GM21526 (cell line): ENCODE results near the gene CDKAL1.

Source experiments
- ATAC-seq: cut with Tn5 transposase; IDR thresholded peaks from one replicate; pipeline ENCODE4 v1.9.1; 2021; ENCODE audit warnings: moderate library complexity; ENCODE audit not compliant: unreplicated experiment, low FRiP score

CDKAL1 gene

DNA sequence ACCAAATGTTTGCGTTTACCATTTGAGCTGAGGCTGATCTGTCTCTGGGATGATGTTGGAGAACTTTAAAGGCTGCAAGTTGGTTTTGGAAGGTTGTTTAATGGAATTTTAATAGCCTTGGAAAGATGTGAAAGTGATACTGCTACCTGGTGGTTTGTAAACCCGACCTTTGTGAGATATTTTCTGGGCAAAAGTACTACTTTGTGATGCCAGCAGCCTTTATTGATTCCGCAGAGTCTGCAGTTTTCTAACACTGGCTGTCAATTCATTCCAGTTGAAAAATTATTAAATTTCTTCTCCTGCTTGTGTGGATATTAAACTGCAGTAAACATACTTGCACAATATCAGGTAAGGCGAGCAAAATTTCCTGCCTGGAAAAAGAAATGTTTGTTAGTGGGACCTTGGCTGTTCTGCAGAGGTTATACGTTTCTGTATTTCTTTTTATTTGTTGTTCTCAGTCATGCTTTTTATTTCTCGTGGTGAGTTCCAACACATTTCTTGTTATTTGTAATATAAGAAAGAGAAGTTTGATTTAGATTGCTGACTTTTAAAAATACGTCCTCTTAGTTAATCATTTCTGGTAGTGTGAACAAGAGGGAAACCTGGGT lies 322.5 kb downstream of the CDKAL1 start:
- ATAC-seq = no peak

DNA sequence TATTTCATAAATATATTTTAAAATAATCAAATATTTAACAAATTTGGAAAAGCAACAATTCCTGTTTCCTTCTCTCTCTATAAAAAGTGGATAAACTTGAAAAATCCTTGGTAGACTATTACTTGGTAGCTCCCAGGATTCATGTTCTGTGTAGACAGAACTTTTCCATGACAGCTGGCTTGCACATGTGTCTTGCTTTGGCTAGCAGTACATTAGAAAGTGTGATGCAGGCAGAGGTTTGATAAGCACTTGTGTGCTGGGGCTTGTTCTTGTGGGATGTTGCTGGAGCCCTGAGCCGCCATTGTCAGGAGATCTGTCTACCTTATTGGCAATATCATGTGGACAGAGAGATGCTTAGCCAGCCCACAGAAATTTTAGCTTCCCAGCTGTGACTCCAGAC lies 327.2 kb downstream of the CDKAL1 start:
- no peak for ATAC-seq

DNA sequence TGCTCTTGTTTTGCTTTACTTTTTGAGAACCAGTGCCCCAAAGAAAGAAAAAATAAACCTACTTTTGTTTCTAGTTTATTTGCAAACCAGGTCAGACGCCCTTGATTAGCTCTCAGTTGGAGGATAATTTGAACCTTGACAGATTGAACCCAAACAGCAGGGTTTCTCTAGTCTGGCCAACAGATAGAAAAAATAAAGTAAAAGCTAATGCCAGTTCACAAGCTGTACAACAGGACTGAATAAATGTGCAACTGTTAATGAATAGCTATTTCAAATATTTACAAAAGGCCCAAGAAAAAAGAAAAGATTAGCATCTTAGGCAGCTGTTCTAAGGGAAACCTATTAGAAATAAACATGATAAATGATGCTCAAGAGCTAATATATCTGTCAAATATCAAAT lies 331.8 kb downstream of the CDKAL1 start:
- no peak for ATAC-seq

DNA sequence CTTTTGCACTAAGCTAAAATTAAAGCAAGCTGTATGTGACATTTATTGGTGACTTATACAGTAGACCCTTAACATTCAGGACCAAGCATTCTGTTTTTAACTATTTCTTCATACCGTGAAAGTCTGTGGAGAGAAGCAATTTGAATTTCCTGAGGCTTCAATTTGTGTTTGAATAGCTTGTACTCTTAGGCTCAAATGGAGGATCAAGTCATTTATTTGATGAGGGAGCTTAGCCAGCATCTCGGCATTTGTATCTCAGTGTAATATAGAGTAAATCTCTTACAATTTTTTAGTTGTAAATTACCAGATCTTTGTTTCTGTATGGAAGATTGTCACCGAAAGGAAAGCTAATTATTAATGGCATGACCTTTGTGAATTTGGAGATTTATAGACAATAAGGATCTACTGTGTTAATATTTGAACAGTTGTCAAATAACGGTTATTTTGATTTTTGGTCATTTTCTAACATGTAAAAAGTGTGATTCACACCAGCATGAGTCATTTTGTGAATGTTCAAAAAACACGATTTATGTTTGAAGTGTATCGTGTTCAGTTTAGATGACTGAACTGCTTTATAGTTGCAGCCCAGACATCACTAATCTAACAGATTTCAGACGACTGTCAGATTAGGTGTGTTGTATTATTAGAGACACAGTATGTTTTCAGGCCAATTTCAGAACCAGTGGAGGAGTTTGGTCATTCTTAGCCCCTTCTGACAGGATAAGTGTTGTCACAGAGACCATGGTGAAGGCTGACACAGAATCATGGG lies 332.9 kb downstream of the CDKAL1 start:
- ATAC-seq = no peak

DNA sequence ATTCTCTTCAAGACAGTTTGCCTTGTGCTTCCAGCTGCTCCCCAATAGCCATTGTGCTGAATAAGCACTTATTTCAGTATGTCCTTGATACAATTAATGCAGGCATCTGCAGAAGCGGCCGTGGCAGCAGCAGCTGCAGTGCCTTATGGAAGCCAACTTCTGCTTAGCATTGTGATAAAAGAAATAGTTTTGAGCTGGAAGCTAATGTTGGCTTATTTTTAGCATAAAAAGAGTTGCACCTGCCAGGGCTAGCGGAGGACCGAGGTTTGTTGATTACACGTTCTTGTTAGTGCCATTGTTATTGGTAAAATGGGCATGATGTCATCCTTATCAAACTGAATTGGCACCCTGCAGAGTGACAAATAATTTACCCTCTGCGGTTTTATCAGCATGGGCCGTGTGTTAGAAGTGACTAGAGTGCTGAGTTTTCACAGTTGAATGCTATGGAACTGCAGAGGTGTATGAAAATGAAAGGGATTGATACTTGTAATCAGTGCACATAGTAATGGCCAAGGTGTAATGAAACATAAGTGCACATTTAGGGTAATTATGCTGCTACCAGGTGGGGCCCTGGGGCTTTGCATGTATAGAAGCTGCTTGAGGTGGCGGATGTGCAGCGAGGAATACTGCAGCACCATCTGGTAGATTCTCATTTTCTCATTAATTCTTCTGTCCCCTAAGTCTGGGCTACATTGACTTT lies 334.3 kb downstream of the CDKAL1 start:
- no peak for ATAC-seq

DNA sequence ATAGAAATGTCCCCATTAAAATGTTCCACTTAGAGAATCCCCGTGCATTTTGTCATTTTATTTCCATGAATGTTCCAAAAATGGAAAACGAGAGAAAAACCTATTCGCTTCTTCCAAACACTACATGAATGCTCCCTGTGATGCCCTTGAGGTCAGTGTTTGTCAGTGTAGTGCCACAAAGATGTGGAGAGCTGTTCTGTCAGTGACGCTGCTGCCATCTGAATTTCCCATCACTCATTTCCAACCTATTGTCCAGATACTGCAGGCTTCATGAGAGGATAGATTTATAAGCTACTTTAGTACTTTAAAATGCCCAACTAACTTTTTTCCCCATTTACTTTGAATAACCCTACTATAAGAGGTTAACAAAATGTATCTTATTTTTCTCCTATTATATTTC lies 335.8 kb downstream of the CDKAL1 start:
- no peak for ATAC-seq

DNA sequence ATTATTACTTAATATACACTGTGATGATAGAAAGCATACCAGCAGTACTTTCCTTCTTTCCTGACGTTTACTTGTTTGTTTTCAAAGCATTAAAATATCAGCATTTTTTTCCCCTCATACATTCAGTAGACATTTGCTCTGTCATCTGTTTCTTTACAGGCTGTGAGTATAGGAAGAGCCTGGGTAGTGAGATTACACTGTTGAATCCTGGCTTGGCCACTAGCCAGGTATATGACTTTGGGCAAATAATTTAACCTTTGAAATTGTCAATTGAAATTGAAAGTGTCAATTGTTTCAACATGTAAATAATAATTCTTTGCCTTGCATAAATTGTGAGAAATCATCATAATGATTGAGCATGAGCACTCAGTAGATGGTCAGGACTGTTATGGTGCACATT lies 336.2 kb downstream of the CDKAL1 start:
- ATAC-seq = no peak

DNA sequence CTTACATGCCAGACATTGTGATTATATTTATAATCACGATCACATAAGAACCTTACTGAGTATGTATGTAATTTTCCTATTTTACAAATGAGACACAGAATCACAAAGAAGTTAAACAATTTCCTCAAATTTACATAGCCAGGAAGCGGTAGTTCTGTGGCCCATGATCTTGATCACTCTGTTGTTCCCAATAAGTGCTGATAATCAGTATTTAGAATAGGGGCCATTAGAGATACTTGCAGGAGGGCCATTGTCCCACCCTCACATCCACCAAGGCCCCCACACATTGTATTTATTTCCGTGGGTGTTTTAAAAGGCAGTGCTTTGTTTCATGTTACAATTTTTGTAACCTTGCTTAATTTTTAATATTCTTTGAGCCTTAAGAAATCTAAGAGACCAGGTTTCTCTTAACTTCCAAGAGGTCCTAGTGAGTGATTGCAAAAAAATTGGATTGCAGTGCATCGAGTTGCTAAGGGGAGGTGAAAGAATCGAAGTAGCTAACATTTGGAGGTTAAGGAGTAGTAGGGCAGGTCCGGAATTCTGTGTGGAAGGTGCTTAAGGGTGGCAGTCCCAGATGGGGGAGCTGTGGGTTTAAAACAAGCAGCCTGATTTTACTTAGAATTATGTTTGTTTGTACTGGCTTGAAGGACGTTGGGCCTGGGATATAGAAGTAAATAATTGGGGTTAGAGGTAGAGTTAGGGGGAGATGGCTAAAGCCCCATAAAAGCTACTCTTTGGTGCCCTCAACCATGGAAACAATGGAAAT lies 339.4 kb downstream of the CDKAL1 start:
- no peak for ATAC-seq

DNA sequence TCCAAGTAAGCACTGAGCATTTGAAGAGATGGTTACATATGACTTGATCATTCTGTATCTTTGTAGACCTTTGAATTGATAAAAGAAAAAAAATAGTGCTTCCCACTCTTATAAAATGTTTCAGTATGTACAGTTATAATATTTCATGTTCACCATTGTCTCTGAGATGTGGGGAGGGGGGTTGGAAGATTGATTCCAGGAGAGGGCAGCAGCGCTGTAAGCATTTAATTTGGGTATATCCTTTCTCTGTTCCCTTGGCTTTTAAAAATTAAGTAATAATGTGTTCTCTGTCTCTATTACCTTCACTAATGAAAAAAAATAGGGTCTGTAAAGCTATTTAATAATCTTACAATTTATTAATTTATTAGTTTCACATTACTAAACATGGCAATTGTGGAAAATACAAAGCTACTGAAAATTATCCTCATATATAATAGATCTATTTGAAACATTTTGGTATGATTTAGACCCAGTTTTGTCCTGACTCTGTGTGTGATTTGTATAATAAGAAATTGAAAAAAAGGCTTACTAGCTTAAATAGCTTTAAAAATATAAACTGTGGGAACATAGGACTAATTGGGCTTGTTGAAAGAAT lies 341.2 kb downstream of the CDKAL1 start:
- ATAC-seq = no peak

DNA sequence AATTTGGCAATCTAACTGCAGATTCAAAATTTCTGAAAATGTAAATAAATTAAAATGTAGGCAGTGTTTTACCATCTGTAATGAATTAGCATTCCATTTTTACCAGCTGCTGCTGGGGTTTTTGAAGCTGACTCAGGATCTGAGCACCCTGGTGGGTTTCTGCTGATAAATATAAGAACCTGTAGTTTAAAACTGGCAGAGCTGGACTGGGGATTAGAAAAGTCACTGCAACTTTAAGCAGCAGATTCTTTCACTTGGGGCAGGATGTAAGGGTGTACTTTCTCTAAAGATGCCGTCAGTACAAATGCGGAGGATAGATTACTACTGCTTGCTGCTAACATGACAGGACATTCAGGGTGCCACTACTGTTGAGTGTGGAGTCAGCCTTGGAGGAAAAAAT lies 341.8 kb downstream of the CDKAL1 start:
- ATAC-seq = no peak

DNA sequence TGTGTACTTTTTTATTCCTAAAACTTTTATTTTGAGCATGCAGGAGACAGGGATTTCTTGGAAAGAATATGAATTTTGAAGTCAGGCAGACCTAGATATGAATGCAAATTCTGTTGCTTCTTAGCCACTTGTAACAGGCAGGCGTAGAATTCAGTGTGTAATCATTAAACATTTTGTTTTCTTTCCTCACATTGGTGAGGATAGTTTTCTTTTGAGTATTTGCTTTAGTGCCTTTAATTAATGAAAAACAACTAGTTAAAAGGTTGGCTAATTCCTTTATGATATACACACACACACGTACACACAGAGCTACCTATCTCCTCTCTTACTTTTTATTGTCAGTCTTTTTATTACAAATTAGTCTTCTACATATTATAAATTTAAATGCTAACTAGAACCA lies 342.3 kb downstream of the CDKAL1 start:
- no peak for ATAC-seq

DNA sequence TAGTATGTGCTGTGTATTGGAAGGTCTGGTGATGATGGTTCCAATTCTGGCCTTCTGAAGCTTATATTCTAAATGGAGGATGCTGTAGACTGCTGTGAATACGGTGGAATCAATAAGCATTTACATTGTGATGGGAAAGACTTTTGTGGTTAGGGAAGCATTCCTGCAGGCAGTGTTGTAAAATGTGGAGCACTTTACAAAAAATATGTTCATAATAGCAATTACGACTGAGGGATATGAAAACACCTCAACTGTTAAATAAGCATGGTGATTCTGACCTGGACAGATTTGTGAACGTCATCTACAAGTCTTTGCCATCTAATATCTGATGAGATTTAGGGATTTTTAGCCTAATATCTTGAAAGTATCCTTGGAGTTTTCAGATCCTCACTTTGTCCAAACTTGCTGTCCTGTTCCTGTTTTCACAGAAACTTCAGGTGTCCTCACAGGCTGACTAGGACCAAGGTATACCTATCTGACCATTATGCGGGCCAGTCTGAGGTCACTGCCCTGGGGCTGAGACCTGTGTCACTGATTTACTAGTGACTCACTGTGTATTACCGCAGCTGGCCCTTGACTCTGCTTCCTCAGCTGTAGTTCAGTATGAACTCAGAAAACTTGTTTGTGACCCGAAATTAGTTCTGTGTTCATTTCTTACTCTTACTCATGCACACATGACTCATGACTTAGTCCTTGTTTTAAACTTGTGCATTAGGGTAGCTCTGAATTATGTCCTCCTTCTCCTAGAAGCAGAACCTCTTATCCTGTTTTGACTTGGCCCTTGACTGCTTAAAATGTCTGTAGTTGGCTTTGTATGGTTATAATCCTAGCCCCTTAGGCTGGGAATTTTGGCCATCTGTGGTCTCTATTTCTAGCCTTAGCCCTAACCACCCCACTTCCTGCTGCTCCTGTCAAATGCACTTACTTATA lies 343.0 kb downstream of the CDKAL1 start:
- ATAC-seq = peak; percentile 97

DNA sequence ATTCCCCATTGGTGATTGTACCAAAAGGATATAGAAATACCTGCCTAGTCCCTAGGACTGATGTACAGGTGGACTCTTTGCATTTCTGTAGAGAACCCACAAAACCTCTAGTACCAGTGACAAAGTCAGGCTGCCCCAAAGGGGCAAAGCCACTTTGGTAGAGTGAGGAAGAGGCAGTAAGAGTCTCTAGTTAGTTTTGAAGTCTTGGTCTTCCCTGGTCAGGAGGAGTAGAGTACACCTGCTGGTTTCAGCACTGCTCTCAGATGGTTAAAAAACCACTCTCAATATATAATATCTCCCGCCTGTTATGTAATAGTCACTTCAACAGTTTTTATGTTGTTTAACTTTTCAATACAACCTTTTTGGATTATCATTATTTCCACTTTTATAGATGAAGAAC lies 344.9 kb downstream of the CDKAL1 start:
- ATAC-seq = no peak

DNA sequence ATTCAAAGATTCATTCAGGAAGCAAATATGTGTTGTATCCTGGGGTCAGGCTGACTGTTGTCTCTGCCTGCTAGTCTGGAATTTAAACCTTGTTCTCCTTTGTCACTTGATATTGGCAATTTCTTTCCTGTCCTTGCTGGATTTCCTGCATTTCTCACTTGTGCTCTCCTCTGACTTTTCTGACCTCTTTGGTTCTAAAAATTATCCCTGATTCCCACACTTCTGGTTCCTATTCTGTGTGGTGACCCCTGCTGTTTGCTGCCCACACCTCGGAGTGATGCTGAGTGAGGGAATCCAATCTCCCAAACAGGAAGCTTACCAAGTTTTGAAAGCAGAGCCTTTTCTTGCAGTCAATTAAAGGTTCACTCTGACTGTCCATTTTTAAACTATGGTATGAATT lies 345.3 kb downstream of the CDKAL1 start:
- no peak for ATAC-seq

DNA sequence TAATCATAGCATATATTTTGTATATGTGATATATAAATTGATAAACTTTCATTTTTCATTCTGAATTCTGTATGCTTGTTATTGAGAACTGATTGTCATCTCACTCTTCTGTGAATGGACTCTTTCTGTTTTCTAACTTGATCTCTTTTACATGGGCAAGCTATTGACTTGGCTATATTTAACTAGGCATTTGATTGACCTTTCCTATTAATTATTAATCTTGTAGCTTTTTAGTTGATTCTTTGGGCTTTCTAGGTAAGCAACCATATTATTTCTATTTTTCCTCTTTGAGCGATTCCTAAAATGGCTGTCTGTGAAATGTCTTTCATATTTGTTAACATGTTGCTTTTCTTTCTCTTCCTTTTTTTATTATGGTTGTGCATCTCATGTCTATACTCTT lies 347.1 kb downstream of the CDKAL1 start:
- no peak for ATAC-seq

DNA sequence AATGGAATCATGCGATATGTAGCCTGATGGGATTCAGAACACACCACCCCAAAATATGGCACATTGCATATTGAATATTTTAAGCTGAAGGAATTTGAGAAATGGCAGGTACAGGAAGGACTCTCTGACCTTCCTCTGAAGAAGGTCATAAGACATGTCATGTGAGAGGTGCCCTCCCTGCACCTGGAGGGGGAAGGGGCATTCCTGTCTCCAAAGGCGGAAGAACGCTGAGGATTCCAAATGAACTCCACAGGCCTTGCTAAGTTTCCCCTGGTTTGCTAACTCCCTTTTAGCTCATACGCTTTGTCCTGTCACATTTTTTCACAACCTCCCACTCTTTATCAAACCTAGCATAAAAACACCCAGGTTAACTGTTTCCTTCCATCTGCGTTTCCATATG lies 347.8 kb downstream of the CDKAL1 start:
- no peak for ATAC-seq

DNA sequence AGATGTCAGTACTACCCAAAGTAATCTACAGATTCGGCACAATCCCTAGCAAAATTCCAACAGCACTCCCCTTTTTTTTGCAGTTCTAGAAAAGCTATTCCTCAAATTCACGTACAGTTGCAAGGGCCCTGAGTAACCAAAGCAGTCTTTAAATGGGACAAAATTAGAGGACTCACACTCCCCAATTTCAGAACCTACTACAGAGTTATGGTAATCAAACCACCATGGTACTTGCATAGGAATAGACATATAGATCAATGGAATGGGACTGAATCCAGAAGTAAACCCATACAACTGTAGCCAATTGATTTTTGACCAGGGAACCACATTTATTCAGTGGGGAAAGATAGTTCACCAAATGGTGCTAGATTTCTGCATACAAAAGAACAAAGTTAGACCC lies 350.8 kb downstream of the CDKAL1 start:
- no peak for ATAC-seq

DNA sequence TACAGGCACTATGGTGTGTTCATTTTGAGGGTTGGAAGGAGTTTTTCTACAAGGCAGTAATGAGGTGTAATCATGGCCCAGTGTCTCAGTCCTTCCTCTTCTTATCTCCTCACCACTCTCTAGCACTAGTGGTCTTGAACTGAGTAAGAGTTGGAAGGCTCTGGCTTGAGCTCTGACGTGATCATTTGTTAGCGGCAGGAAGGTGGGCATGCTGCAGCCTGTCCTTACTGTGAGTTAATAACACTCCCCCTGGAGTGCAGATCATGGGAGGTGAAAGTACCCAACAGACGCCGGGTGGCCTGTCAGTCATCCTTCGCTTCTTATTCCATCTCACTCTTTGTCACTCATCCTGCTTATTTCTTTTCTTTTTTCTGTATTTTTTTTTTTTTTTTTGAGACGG lies 356.9 kb downstream of the CDKAL1 start:
- ATAC-seq = no peak

DNA sequence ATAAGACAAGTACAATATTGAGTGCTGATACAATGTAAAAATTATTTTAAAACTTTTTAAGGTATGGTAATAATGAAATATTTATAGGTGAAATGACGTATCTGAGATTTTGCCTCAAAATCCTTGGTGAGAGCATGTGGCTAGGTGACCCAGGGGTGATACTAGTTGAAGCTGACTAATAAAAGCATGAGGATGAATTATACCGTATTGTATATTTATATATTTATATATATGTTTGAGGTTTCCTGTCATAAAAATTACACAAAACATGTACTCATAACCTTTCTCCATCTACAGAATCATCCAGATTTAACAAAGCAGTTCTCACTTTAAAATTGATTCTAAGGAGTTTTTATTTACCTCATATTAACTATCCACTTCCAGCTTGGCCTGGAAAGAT lies 358.1 kb downstream of the CDKAL1 start:
- no peak for ATAC-seq

DNA sequence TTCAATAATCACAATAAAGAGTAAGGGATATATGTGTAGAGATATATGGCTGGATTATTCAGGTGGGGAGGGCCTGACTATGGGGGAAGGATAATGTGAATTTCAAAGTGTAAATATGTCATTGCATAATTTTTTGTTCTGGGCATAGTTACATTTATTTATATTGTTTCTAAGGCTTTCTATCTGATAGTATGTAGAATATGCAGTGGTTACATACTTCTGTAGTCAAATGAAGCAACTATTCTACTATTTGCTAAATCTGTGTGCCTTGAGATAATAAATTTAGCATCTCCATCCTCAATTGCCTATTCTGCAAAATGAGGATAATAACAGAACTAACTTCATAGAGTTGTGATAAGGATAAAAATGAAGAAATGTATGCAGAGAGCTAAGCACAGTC lies 359.2 kb downstream of the CDKAL1 start:
- no peak for ATAC-seq
